Activated T-helper 9 cell treated with anti-CD3 and anti-CD28 coated beads, Interleukin-2, amount 50 U/mL, for 16 hours (primary cell): Measurements from ENCODE around the gene TBC1D5.

Source experiments
- DNase-seq: peaks from one replicate; pipeline ENCODE4 v3.0.0-alpha.2; 2020; ENCODE audit warnings: low read depth

The TBC1D5 gene

GRCh38 chr3:17166369-17166768 is 576.1 kb downstream of the TBC1D5 start:
- DNase-seq, result no peak

GRCh38 chr3:17162116-17162515 is 580.3 kb downstream of the TBC1D5 start:
- no peak for DNase-seq

- no peak for DNase-seq
These were observed 581.8 kb downstream of the TBC1D5 start for GRCh38 chr3:17160597-17160996.

- DNase-seq, result no peak
These were observed 583.3 kb downstream of the TBC1D5 start for GRCh38 chr3:17158941-17159682.

- DNase-seq, result no peak
These were observed 584.7 kb downstream of the TBC1D5 start for GRCh38 chr3:17157713-17158112.

- DNase-seq, result no peak
These were observed 585.6 kb downstream of the TBC1D5 start for GRCh38 chr3:17156864-17157263.

- no peak for DNase-seq
These were observed 586.5 kb downstream of the TBC1D5 start for GRCh38 chr3:17155951-17156350.

GRCh38 chr3:17154941-17155340 is 587.5 kb downstream of the TBC1D5 start:
- no peak for DNase-seq

- no peak for DNase-seq
These were observed 588.2 kb downstream of the TBC1D5 start for GRCh38 chr3:17154221-17154620.

- no peak for DNase-seq
These were observed 589.2 kb downstream of the TBC1D5 start for GRCh38 chr3:17153209-17153608.

GRCh38 chr3:17151598-17152373 is 590.6 kb downstream of the TBC1D5 start:
- DNase-seq, result peak; percentile 76

GRCh38 chr3:17149076-17149475 is 593.4 kb downstream of the TBC1D5 start:
- DNase-seq, result no peak

- DNase-seq, result no peak
These were observed 597.8 kb downstream of the TBC1D5 start for GRCh38 chr3:17144665-17144993.

- DNase-seq, result no peak
These were observed 598.4 kb downstream of the TBC1D5 start for GRCh38 chr3:17143893-17144664.

- DNase-seq, result no peak
These were observed 599.9 kb downstream of the TBC1D5 start for GRCh38 chr3:17142516-17142915.

GRCh38 chr3:17141699-17142098 is 600.7 kb downstream of the TBC1D5 start:
- DNase-seq, result no peak

- DNase-seq, result no peak
These were observed 601.5 kb downstream of the TBC1D5 start for GRCh38 chr3:17140670-17141505.

GRCh38 chr3:17138246-17139039 is 604.0 kb downstream of the TBC1D5 start:
- no peak for DNase-seq

GRCh38 chr3:17137321-17137826 is 605.1 kb downstream of the TBC1D5 start:
- no peak for DNase-seq

GRCh38 chr3:17136136-17136721 is 606.2 kb downstream of the TBC1D5 start:
- DNase-seq, result no peak

- no peak for DNase-seq
These were observed 606.7 kb downstream of the TBC1D5 start for GRCh38 chr3:17135696-17136095.
